Gastrocnemius medialis (tissue), 4 donors: ENCODE data around the gene ZFP1.

Source experiments
- CTCF ChIP-seq, 5 experiments: fragments of 450-650 bp in 3 of 5; fragments of 200-600 bp in 2 of 5; sonication (generic) in 2 of 5; IDR thresholded peaks in 4 of 5; conservative IDR thresholded peaks in 1 of 5; 1 replicate in 4 of 5; 2 replicates in 1 of 5; pipeline ENCODE4 v1.5.1; 2016 to 2019; ENCODE audit warnings: antibody characterized with exemption in 5 of 5, mild to moderate bottlenecking in 3 of 5, moderate library complexity in 3 of 5
- POLR2A ChIP-seq, 2 donors: fragments of 450-650 bp; IDR thresholded peaks; one replicate each; pipeline ENCODE4 v1.6.1; 2017; ENCODE audit warnings: antibody characterized with exemption in 2 of 2, mild to moderate bottlenecking in 2 of 2, moderate library complexity in 2 of 2

- no peak for TF ChIP-seq POLR2A (IDR thresholded peaks at IDR 0.05)
- TF ChIP-seq CTCF (IDR thresholded peaks at IDR 0.05 in 4 of 5, conservative IDR thresholded peaks at IDR 0.05 in 1 of 5) = no peak
Observed at GRCh38 chr16:75112734-75113491, 35.4 kb upstream of the ZFP1 start.
